Measurements from ENCODE around the gene SIX2.
"Not testable (repeated sequence)": the region's sequence is repeated elsewhere in the genome, so short reads cannot be mapped to it uniquely, and the experiment has no call there.

SIX2 gene

DNA sequence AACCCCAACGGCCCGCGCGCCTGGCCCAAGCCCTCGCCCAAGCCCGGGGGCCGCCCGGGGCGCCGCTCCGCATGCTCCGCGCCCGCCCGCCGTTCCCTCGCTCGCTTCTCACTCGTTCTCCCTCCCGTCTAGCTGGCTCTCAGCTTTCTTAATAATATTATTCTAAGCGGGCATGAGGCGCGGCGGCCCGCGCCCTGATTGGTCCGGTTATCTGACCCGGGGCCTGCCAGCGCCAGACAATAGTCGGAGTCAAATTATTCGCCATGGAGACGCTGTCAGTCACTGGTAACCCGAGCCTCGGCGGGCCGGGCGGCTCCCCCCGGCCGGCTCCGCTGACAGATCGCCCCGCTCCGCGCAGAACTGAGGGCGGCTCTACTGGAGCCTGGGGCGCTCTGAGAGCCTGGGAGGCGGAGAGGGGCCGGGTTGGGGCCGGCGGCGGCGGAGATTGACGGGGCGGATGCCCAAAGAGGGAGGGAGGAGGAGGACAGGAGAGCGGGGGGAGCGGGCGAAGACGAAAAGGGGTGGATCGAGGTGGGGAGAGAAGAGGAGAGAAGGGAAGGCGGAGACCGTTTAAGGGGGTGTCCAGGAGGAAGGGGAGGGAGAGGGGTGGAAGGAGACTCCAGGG is at the start of gene SIX2:
Gene SIX2, minus strand, starts transcription at position 150 of the 625 bp plus-strand sequence. CDS start 342 bp downstream, outside the sequence.
- peak; percentile 91 for DNase-seq (ENCODE audit: low read depth)

DNA sequence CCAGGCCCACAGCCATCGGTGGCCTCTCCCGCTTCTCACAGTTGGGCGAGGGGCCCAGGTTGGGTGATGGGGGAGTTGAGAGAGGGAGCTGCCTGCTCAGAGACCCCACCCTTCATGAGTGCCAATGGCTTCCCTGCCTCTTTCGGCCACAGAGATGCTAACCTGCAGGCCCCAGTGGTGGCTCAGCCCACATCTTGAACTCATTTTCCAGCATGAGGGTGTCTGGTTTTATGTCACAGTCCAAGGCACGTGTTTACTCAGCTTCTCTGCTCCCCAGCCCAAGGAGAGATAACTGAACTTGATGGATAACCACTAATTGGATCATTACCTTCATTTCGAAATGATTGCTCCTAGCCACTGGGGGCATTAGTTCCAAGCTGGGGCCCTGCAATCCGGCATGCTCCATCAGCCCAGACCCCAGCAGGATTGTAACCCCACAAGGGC is 45.9 kb upstream of the SIX2 start:
- no peak for DNase-seq (ENCODE audit: low read depth)

DNA sequence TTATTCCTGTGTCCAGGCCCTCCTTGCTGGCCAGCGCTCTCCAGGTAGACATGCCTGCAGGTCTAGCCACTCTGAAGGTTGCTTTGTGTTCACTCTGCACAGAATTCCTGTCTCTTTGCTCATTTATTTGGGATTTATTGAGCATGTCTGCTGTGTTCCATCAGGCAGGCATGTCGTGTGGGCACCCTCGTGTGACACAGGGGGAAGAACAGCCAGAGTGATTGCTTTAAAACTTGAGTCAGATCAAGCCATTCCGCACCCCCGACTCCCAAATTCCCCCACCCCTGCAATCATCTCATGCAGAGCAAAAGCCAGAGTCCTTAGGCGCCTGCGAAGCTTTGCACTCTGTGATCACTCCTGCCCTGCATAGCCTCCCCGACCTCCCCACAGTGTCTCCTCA is 44.7 kb upstream of the SIX2 start:
- DNase-seq (ENCODE audit: low read depth): no peak

DNA sequence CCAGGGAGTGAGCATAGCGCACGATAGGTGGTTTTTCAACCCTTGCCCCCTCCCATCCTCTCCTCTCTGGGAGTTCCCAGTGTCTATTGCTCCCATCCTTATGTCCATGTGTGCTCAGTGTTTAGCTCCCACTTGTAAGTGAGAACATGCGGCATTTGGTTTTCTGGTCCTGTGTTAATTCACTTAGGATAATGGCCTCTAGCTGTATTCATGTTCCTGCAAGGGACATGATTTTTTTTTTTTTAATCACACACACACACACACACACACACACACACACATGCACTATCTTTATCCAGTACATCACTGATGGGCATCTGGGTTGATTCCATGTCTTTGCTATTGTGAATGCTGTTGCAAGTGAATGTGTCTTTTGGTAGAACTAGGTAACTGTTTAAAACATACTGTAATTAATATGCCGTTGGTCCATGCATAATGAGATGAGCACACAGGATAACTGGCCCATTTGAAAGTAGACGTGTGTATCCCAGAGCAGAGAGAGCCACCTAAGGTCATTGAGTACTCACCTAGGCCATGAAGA is 43.2 kb upstream of the SIX2 start:
- DNase-seq (ENCODE audit: low read depth): no peak

DNA sequence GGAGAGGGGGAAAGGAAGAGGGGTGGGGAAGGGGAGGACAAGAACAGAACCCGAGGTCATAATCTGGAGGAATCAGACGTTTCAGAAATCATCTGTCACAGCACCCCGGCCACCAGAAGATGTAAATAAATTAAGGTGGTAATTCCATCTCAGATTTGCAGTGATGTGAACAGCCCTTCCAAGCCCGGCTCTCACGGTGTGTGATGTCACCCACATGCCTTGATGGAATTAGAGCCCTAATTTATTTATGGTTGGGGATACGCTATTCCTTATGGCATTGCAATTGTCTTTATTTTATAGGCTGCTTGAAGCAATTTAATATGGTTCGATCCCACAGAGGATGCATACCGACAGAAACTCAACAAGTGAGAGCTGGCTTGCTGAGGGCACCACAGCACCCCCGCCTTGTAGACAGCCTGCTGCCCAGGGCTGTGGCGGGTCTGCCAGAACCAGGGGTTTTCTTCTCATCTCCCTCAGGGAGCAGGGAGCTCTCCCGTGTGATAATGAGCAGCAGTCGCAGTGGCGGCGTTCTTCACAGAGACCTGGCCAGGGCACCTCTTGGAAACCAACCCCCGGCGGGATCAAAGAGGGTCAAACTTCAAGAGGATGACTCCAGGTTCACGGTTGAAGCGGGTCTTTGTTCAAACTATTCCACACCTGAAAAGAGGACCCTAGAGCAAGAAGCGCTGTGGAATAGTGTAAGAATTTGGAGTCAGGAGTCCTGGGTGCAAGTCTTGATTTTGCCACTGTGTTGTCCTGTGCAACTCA is 40.5 kb upstream of the SIX2 start:
- no peak for DNase-seq (ENCODE audit: low read depth)

DNA sequence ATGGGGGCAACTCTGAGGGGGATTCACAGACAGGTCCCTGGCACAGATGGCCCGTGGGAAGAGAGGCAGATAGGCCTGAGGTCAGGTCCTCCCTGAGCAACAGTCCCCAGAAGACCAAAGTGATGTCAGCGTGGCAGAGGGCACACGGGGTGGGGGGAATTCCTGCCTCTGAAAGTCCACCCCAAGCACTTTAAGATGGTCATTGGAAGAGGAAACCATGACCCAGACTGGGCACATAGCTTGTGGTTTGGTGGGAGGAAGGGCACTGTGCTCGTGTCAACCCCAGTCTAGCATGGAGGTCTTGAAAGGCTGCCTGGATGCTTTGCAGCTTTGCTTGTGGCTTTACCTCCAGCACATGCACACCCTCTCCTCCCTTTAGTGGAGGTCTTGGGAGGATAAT is 38.0 kb upstream of the SIX2 start:
- DNase-seq (ENCODE audit: low read depth): no peak

DNA sequence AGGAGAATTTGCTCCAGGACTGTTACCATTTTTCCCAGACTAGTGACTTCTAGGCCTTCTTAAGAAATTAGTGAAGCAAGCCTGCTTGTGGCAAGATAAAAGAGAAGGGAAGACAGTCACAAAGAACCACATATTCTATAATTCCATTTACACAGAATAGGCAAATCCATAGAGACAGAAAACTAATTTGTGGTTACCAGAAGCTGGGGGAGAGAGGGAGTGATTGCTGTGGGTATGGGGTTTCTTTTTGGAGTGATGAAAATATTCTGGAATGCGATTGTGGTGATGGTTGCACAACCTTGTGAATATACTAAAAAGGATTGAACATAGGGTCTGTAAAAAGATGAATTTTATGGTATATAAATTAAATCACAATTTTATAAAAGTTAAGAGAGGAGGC is 37.5 kb upstream of the SIX2 start:
- DNase-seq (ENCODE audit: low read depth): no peak

DNA sequence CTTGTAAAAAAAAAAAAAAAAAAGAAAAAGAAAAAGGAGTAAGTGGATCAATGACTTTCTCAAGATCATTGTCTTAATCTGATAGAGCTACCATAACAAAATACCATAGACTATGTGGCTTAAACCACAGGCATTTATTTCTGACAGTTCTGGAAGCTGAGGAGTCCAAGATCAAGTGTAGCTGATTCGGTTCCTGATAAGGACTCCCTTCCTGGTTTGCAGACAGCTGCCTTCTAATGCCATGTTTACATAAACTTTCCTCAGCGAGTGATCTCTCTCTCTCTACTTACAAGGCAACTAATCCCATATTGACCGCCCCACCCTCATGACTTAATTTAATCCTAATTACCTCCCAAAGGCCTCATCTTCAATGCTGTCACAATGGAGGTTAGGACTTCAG is 36.5 kb upstream of the SIX2 start:
- DNase-seq (ENCODE audit: low read depth): no peak

DNA sequence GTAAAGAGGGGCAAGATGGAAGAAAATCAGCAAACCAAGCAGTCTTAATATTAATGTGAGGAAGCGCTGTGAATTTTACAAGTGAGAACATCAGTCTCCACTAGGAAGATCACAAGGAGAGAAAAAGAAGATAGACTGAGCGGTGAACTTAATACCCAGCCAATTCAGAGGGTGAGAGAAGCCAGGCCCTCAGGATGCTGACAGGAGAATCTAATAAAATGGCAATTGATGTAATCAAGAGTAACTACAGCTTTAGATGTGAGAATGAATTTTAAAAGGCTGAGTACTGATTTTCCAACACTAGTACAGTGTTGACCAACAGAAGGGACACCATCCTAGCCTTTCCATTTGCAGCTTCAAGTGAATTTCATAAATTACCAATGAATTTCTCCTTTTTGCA is 35.7 kb upstream of the SIX2 start:
- no peak for DNase-seq (ENCODE audit: low read depth)

DNA sequence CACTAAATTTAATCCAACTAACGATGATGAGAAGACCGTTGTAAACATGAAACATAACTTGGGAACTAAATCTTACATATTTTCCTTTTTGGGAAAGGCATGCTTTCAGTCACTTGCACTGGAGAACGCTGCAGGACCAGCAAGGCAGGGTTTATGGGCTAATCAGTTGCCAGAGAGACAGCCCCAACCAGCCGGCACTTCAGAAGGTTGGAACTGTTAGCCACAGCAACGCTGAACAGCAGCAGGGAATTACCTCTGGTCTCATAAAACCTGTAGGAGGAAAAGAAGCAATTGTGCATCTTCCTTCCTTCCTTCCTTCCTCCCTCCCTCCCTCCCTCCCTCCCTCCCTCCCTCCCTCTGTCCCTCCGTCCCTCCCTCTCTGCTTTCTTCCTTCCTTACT is 33.9 kb upstream of the SIX2 start:
- DNase-seq (ENCODE audit: low read depth): no peak

DNA sequence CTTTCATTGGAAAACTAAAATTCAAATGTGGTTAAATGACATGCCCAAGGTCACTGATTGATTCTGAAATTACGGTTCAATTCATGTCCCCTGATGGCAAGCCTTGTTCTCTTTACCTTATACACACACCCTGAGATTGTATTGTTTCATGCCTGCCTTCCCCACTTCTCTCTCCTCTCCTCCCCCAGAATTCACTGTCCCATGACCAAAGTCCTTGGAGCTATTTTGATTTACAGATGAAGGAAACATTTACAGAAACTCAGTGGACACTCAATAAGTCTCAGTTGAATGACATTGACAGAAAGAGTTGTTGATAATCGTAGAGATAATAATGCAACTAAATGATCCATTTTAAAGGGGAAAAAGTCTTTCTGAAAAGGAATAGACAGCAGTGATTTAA is 33.1 kb upstream of the SIX2 start:
- DNase-seq (ENCODE audit: low read depth): no peak

DNA sequence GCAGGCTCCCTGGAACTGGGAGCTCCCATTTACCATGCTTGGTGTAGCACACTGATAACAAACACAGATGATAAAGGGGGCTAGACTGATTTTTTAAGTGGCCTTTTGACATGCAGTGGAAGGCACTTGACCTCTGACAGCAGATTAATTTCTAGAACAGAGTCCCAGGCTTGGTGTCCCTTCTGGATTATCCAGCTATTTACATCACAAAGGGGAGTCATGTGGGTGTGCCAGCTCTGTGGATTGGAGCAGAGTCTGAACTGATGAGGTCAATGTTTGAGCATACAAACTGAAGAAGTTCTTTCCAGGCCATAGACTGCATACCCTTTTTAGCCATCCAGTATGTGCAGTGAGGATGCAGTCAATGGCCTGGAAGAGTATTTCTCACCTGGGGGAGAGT is 31.5 kb upstream of the SIX2 start:
- no peak for DNase-seq (ENCODE audit: low read depth)

DNA sequence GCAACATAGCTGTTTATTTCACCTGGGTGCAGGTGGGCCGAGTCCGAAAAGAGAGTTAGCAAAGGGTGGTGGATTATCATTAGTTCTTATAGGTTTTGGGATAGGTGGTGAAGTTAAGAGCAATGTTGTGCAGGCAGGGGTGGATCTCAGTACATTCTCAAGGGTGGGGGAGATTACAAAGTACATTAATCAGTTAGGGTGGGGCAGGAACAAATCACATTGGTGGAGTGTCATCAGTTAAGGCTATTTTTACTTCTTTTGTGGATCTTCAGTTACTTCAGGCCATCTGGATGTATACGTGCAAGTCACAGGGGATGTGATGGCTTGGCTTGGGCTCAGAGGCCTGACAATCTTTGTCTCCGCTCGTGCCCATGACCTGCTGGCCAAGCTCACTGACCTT is 30.6 kb upstream of the SIX2 start:
- DNase-seq (ENCODE audit: low read depth): not testable (repeated sequence)

DNA sequence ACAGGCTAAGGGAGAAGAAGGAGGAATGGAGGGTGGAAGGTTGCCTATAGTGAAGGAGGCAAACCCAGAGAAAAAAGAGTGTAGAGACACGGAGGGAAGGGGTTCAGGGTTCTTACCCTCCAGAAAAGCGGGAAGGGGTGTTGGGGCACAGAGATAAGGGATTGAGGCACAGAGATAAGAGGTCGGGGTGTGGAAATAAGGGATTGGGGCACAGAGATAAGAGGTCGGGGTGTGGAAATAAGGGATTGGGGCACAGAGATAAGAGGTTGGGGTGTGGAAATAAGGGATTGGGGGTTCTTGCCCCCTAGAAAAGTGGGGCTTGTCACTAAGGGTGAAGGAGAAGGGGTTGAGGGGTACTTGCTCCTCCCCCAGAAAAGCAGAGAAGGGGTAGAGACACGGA is 29.6 kb upstream of the SIX2 start:
- not testable (repeated sequence) for DNase-seq (ENCODE audit: low read depth)

DNA sequence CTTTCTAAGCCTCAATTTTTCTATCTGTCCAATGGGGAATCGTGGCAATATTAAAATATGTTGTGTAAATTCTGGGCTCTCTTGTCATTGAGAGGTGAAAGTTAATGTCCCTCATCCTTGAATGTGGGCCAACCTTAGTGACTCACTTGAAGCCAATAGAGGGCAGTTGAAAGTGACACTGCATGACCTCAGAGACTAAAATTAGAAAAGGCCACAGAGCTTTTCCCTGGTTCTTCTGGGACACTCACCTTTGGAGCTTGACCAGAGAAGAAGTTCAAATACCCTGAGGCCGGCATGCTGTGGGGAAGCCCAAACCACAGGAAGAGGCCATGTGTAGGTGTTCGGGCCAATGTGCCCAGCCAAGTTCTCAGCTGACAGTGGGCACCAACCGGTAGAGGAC is 24.1 kb upstream of the SIX2 start:
- no peak for DNase-seq (ENCODE audit: low read depth)

DNA sequence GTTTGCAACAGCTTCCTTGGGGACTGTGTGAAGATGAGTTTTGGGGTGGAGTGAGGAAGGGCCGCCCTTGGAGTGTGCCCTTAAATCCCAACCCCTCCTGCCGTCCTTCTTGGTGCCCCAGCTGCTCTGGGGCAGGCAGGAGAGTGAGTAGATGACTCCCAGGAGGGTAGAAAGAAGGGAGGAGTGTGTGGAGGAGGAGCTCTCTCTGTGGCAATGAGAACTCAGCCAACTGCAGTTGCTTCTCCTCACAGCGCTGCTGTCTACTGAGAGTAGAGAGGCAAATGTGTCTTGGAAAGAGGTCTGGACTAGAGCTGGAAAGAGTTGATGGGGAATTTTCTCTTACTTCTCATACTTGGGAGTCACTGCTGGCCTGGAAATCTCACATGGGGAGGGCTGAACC is 21.8 kb upstream of the SIX2 start:
- DNase-seq (ENCODE audit: low read depth): no peak

DNA sequence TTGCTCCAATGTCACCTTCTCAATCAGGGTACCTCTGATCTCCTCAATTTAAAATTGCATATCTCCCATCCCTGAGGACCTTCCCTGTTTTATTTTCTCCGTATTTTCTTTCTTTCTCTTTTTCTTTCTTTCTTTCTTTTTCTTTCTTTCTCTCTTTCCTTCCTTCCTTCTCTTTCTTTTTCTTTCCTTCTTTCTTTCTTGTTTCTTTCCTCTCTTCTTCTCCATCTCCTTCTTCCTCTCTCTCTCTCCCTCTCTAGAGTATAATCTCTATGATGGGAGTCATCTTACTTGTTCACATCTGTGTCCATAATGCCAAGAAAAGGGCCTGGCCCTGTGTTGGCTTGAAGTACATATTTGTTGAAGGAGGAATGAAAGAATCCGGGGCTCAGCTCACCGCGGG is 21.3 kb upstream of the SIX2 start:
- no peak for DNase-seq (ENCODE audit: low read depth)

DNA sequence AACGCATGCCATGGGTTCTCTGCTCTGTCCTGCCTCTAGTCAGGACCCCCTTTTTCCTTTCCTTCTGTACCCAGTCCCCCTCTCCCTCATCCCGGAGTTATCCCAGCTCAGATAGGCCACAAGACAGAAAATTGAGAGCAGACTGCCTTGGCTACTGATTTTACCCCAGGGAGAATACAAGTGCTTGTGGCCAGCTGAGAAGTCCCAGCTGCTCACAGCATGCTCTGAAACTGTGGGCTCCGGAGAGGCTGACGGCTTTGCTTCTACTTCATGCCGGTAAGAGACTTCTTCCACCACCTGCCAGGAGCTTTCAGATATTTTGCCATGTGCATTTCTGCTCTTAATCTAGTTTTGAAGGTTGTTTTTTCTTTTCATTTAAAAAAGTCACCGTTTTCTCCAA is 20.0 kb upstream of the SIX2 start:
- DNase-seq (ENCODE audit: low read depth): no peak

DNA sequence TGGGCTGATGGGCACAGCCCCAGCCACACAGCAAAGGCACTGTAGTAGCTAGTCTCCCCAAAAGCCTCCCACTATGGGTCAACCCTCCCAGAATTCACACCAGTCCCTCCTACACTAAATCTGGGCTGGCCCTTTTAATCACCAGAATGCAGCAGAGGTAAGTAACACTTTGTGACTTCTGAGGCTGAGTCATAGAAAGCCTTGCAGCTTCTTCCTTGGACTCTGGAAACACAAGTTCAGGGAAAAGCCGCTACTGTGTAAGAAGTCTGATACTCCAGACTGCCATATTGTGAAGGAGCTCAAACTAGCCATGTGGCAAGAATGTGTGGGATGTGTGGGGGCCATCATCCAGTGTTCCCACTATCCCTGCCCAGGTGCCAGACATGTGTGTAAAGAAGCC is 19.0 kb upstream of the SIX2 start:
- DNase-seq (ENCODE audit: low read depth): no peak

DNA sequence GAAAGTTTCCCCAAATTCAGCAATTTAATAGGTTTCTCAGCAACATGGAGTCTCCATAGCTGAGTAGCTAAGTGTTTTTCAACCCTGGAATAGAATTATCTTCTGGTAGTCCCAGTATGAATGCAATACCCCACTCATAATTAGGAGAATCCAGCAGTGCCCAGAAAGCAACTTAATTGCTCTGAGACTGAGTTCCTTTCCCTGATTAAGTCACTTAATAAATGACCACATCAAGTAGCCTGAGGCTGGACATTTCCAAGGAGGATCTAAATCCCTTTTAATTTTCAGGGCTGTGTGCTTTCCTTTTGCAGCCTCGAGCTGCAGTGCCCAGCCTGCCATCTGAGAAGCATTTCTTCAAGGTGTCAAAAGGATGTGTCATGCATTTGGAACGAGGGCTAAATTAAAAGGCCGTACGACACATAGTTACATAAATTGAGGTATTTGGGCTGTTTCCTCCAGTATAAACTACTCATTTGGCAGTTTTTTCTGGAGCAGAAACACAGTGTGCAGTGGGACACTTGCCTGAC is 17.7 kb upstream of the SIX2 start:
- no peak for DNase-seq (ENCODE audit: low read depth)

DNA sequence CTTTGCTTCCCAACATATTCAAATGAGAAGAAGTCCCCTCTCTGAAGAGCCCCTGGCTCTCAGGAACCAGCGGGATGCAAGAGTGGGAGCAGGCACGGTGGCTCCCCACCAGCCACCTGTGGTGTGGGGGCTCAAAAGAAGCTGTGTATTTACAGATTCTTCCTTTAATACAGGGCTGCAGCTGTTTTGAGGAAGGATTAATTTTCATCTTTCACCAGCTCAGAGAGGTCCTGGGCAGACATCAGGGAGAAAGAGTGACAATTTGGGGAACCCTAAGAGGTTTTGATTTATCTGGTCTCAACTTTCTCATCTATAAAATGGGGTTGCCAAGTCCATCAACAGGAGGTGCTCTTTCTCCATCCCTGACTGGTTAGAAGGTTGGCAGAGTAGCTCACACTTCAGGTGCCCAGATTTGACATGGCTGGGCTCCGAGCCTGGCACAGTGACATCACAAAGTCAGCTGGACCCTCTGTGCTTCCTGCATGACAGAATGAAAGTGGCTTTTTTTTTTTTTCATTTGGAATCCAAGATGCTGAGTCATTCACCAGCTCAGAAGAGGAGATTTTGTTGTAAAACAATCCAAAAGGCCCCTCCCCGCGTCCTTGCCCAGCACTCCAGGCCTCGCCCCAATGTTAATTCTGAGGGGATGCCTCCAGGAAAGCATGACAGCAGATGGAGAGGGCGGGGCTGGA is 15.5 kb upstream of the SIX2 start:
- DNase-seq (ENCODE audit: low read depth): peak; percentile 80

DNA sequence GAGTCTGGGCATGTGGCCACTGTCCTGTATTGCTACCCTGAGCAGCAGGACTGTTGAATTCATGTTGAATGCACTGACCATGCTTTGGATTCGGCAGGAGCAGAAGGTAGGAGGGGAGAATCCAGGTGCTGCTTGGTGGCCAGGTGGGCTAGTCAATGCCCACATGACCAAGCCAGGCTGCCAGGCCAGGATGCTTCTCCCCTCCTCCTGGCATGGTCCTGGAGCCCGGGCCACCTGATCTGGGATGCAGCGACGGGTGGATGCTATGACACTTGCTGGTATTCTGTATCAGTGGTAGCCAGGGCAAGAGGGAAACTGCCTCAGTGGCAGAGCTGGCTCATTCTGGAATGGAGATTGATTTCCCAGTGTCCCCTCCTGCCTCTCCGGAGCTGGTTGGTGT is 14.8 kb upstream of the SIX2 start:
- no peak for DNase-seq (ENCODE audit: low read depth)

DNA sequence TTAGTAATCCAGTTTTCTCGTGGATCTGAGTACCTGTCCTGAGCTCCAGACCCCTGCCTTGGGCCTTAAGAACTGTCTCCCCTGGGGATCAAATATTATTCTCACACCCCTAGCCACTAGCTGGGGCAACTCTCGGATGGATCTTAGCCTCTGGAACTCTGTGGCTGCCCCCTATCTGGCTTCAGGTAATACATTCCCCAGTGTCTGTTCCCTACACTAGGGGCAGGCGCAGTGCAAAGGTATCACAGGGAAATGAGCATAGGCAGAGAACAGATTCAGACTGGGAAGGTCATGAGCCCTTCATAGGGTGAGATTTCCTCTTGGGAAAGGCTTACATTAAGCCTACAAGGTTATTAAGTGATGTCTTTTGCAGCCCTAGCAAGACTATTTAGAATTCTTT is 11.2 kb upstream of the SIX2 start:
- no peak for DNase-seq (ENCODE audit: low read depth)

Measured in fibroblast of the conjunctiva (primary cell).